H9 (cell line): ENCODE data around the gene ADAMTS17. TPM values are rescaled to one million over a fixed set of nuclear protein-coding genes. Genes with fewer than 3 reads are reported as not detected.

ENCODE experiments used
- DNase-seq: peaks from one replicate; pipeline ENCODE4 v3.0.0-alpha.2; 2017
- H2AFZ ChIP-seq: one replicate; pipeline ENCODE4 v1.6.1; 2013; ENCODE audit warnings: mild to moderate bottlenecking, low read length, control low read depth, moderate library complexity
- H2AK5ac ChIP-seq: 2 replicates; pipeline ENCODE4 v1.6.1; 2013; ENCODE audit warnings: low read length, control low read depth, mixed read lengths; ENCODE audit not compliant: insufficient read length
- H2BK120ac ChIP-seq: one replicate; pipeline ENCODE4 v1.6.1; 2013; ENCODE audit warnings: low read depth, mild to moderate bottlenecking, low read length, control low read depth, inconsistent platforms; ENCODE audit not compliant: poor library complexity, severe bottlenecking
- H2BK12ac ChIP-seq: 2 replicates; pipeline ENCODE4 v1.6.1; 2013; ENCODE audit warnings: low read length, control low read depth, mixed read lengths, low read depth; ENCODE audit not compliant: insufficient read length
- H2BK15ac ChIP-seq: 2 replicates; pipeline ENCODE4 v1.6.1; 2013; ENCODE audit warnings: low read depth, low read length, control low read depth
- H2BK20ac ChIP-seq: one replicate; pipeline ENCODE4 v1.6.1; 2013; ENCODE audit warnings: low read depth, mild to moderate bottlenecking, low read length, control low read depth, inconsistent platforms; ENCODE audit not compliant: poor library complexity, severe bottlenecking
- H2BK5ac ChIP-seq: 2 replicates; pipeline ENCODE4 v1.6.1; 2013; ENCODE audit warnings: low read length, control low read depth, mixed read lengths; ENCODE audit not compliant: insufficient read length
- H3K14ac ChIP-seq: 2 replicates; pipeline ENCODE4 v1.6.1; 2013; ENCODE audit warnings: low read length, control low read depth; ENCODE audit not compliant: insufficient read depth
- H3K18ac ChIP-seq: 2 replicates; pipeline ENCODE4 v1.6.1; 2013; ENCODE audit warnings: low read depth, mild to moderate bottlenecking, mixed read lengths, low read length, control low read depth; ENCODE audit not compliant: insufficient read length
- H3K23ac ChIP-seq: 2 replicates; pipeline ENCODE4 v1.6.1; 2013; ENCODE audit warnings: low read length, control low read depth, mixed read lengths, low read depth; ENCODE audit not compliant: insufficient read length
- H3K23me2 ChIP-seq: 2 replicates; pipeline ENCODE4 v1.6.1; 2013; ENCODE audit warnings: low read depth, mild to moderate bottlenecking, mixed read lengths, low read length, control low read depth; ENCODE audit not compliant: insufficient read length, poor library complexity, severe bottlenecking
- H3K27ac ChIP-seq: 2 replicates; pipeline ENCODE4 v1.5.1; 2013; ENCODE audit warnings: low read length, control low read depth, mixed read lengths, low read depth; ENCODE audit not compliant: insufficient read length
- H3K27me3 ChIP-seq: 2 replicates; pipeline ENCODE4 v1.6.1; 2013; ENCODE audit warnings: low read length, control low read depth, inconsistent platforms; ENCODE audit not compliant: insufficient read depth
- H3K4ac ChIP-seq: 2 replicates; pipeline ENCODE4 v1.6.1; 2013; ENCODE audit warnings: low read depth, mild to moderate bottlenecking, control low read depth, inconsistent platforms, low read length, moderate library complexity
- H3K4me1 ChIP-seq: 2 replicates; pipeline ENCODE4 v1.6.1; 2013; ENCODE audit warnings: low read length, control low read depth, inconsistent platforms; ENCODE audit not compliant: insufficient read depth
- H3K4me2 ChIP-seq: 2 replicates; pipeline ENCODE4 v1.6.1; 2013; ENCODE audit warnings: low read length, control low read depth, mixed read lengths; ENCODE audit not compliant: insufficient read length, insufficient read depth
- H3K56ac ChIP-seq: 2 replicates; pipeline ENCODE4 v1.6.1; 2013; ENCODE audit warnings: low read depth, mild to moderate bottlenecking, mixed read lengths, low read length, control low read depth; ENCODE audit not compliant: insufficient read length
- H3K79me1 ChIP-seq: 2 replicates; pipeline ENCODE4 v1.6.1; 2013; ENCODE audit warnings: low read depth, mild to moderate bottlenecking, moderate library complexity, low read length, control low read depth, inconsistent platforms; ENCODE audit not compliant: insufficient read depth, poor library complexity, severe bottlenecking
- H3K79me2 ChIP-seq: 2 replicates; pipeline ENCODE4 v1.6.1; 2013; ENCODE audit warnings: low read length, control low read depth, inconsistent platforms; ENCODE audit not compliant: insufficient read depth
- H3K9ac ChIP-seq: 2 replicates; pipeline ENCODE4 v1.6.1; 2013; ENCODE audit warnings: low read length, control low read depth, mixed read lengths; ENCODE audit not compliant: insufficient read length; ENCODE audit errors: extremely low read depth
- H3K9me3 ChIP-seq: one replicate; pipeline ENCODE4 v1.6.1; 2013; ENCODE audit warnings: low read depth, low read length, inconsistent platforms; ENCODE audit not compliant: control insufficient read depth
- H3T11ph ChIP-seq: one replicate; pipeline ENCODE4 v1.6.1; 2013; ENCODE audit warnings: mild to moderate bottlenecking, low read length, control low read depth, inconsistent platforms
- H4K20me1 ChIP-seq: one replicate; pipeline ENCODE4 v1.6.1; 2013; ENCODE audit not compliant: control insufficient read depth, insufficient read length, insufficient read depth
- H4K5ac ChIP-seq: 2 replicates; pipeline ENCODE4 v1.6.1; 2013; ENCODE audit warnings: low read depth, mild to moderate bottlenecking, mixed read lengths, low read length, control low read depth; ENCODE audit not compliant: insufficient read length
- H4K8ac ChIP-seq: replicated peaks from 2 replicates; pipeline ENCODE4 v1.6.1; 2013; ENCODE audit warnings: low read length, control low read depth, mixed read lengths, low read depth; ENCODE audit not compliant: insufficient read length
- H4K91ac ChIP-seq: 2 replicates; pipeline ENCODE4 v1.6.1; 2013; ENCODE audit warnings: low read depth, mild to moderate bottlenecking, moderate library complexity, mixed read lengths, low read length, control low read depth; ENCODE audit not compliant: insufficient read length
- H3K27ac Mint-ChIP-seq, 3 experiments: 2 replicates in 2 of 3; 3 replicates in 1 of 3; pipeline ENCODE4 v1.8.0; 2020 to 2021; ENCODE audit warnings: mixed read lengths in 3 of 3, mild to moderate bottlenecking in 1 of 3, moderate library complexity in 1 of 3
- H3K27me3 Mint-ChIP-seq: 2 replicates; pipeline ENCODE4 v1.8.0; 2021; ENCODE audit warnings: low read depth, mild to moderate bottlenecking, moderate library complexity, mixed read lengths
- H3K36me3 Mint-ChIP-seq, 3 experiments: 2 replicates in 2 of 3; 3 replicates in 1 of 3; pipeline ENCODE4 v1.8.0; 2020 to 2021; ENCODE audit warnings: low read depth in 3 of 3, mixed read lengths in 3 of 3; ENCODE audit not compliant: insufficient read depth in 1 of 3
- H3K4me1 Mint-ChIP-seq, 2 experiments: 2 replicates each; pipeline ENCODE4 v1.8.0; 2020; ENCODE audit warnings: mixed read lengths in 2 of 2
- H3K4me3 Mint-ChIP-seq, 2 experiments: 2 replicates in 1 of 2; 3 replicates in 1 of 2; pipeline ENCODE4 v1.8.0; 2020 to 2021; ENCODE audit warnings: mild to moderate bottlenecking in 2 of 2, mixed read lengths in 2 of 2, moderate library complexity in 1 of 2
- H3K9me3 Mint-ChIP-seq, 2 experiments: 2 replicates in 1 of 2; 3 replicates in 1 of 2; pipeline ENCODE4 v1.8.0; 2020; ENCODE audit warnings: mild to moderate bottlenecking in 2 of 2, mixed read lengths in 2 of 2, moderate library complexity in 1 of 2
- CTCF ChIP-seq: fragments of 200-600 bp; sonication (generic); conservative IDR thresholded peaks from 3 replicates; pipeline ENCODE4 v1.8.0; 2021; ENCODE audit warnings: antibody characterized with exemption, mild to moderate bottlenecking
- WGBS: extraction: QIAGEN DNeasy Blood & Tissue Kit; methylation state at CpG from one replicate; pipeline ENCODE4 v1.1.7; 2013; ENCODE audit warnings: missing lambda C conversion rate, low lambda C conversion rate, mixed read lengths; ENCODE audit not compliant: insufficient read length; ENCODE audit errors: extremely low coverage; 5-methylcytosine and 5-hydroxymethylcytosine counted together
- total RNA-seq: library from RNA; stranded (reverse); gene quantifications from 2 replicates; pipeline ENCODE4 v1.2.1, GENCODE V29; 2021

ADAMTS17 gene
- total RNA-seq, 1 experiment from 2014 or later: 2.9 TPM

GRCh38 chr15:100124361-100124760 lies 217.4 kb downstream of the ADAMTS17 start:
- Histone ChIP-seq H2BK12ac (no peak overlapping the region), H3K79me2 (no peaks in the 10 kb centered on the region), H3K79me1 (no peaks in the 10 kb centered on the region), H3K14ac (no peak overlapping the region), H3K23me2 (no peaks in the 10 kb centered on the region), H3K27ac (no peak overlapping the region), H3K4me1 (no peaks in the 10 kb centered on the region; the same call in 1 of the 2 replicates), H2BK20ac (no peak overlapping the region), H2BK120ac (no peak overlapping the region), H2AK5ac (no peak overlapping the region), H4K20me1 (no peaks in the 10 kb centered on the region), H3T11ph (no peak overlapping the region), H4K8ac (no peak overlapping the region), H3K18ac (no peak overlapping the region), H3K23ac (no peak overlapping the region), H4K5ac (no peak overlapping the region), H3K27me3 (no peaks in the 10 kb centered on the region), H3K9ac (no peak overlapping the region), H3K9me3 (no peaks in the 10 kb centered on the region), H2AFZ (no peak overlapping the region), H3K4ac (no peak overlapping the region), H3K4me2 (no peak overlapping the region), H2BK15ac (no peak overlapping the region), H3K56ac (no peak overlapping the region), H4K91ac (no peak overlapping the region), H2BK5ac (no peak overlapping the region)
- no peak overlapping the region for H3K4me3 Mint-ChIP-seq
- DNase-seq: no peak
- no CpG with 5 or more reads among the region's 14 CpGs for WGBS
- H3K9me3 Mint-ChIP-seq: peaks cover 15 to 17% of the 10 kb centered on the region in 2 experiments
- no peak for TF ChIP-seq CTCF
- peaks cover 8 to 15% (median 9%) of the 10 kb centered on the region in 3 experiments for H3K36me3 Mint-ChIP-seq
- peaks cover 0 to 5% of the 10 kb centered on the region in 2 experiments; a peak in 3 of 4 replicates for H3K4me1 Mint-ChIP-seq
- H3K27ac Mint-ChIP-seq: no peak overlapping the region; a peak in 1 of 7 replicates
- H3K27me3 Mint-ChIP-seq: peaks cover 5% of the 10 kb centered on the region; the same call in 1 of the 2 replicates
